ENCODE measurements around the gene DCAKD. TPM values are rescaled to one million over a fixed set of nuclear protein-coding genes. Genes with fewer than 3 reads are reported as not detected.

DCAKD gene, protein sequence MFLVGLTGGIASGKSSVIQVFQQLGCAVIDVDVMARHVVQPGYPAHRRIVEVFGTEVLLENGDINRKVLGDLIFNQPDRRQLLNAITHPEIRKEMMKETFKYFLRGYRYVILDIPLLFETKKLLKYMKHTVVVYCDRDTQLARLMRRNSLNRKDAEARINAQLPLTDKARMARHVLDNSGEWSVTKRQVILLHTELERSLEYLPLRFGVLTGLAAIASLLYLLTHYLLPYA
- 25.2 and 25.9 TPM in 2 replicates for total RNA-seq

DNA sequence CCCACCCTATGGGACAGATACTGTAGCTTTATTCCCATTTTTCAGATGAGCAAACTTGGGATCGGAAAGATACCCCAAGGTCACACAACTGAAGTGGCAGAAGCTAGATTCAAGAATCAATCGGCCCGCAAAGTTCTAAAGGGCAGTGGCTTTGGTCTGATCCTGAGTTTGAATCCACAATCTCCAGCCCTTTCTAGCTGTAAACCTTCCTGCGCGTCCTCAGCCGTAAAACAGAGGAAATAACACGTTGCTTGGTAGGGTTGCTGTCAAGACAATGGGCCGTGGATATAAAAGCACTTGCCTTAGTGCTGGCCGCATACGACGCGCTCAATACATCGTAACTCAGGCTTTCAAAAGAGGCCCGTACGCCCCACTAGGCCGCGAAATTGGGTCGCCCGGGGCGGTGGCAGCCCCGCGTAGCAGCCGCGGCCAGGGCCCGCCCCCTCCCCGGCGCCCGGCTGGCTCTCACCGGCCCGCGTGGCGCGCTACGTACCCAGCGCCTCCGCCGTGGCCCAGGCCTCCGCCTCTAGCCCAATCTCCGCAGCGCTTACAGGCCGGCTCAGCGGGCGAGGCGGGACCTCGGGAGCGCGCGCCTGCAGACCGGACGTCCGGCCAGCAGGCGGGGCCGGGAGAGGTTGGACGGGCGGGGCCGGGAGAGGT lies at the start of gene DCAKD:
DCAKD (minus strand) TSS at position 573 of the 660 bp plus-strand sequence. CDS start 16,747 bp downstream, outside the sequence.
- intact Hi-C loops (cut with micrococcal nuclease): loop anchor here (1.0 to 5.0 kb wide), 7 partner anchors 10 to 854 kb away; partner anchors contain the start of genes ATXN7L3, C1QL1, EFTUD2 and HEXIM2

DNA sequence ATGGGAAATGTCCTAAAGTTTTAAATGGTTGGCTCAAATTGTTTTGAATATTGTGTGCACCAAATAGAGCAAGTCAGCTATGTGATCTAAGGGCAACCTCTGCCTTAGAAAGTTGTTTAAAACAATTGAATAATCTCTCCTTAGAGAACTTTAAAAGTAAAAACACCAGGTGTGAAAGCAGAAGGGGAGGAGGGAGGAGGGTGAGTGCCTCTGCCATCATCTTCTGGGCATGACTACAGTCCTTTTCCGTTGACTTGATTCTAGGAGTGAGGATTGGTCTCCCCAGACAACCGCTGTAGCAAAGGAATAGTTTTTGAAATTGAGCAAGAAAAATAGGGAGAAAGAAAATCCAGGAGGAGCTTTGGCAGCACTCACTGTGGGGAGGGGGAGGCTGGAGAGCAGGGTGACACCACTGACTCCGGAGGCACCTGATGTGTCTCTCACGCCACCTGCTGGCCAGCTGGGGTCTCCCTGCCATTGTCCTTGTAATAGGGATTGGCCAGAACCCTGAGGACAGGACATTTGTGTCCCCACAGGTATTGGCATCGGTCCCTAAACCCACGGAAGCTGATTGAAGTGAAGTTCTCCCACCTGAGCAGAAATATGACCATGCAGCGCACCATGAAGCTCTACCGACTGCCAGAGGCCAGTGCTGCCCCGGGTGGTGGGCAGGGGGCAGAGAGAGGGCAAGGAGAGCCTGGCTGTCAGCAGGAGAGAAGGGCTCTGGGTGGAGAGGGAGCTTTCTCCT lies 47.6 kb upstream of the DCAKD start:
- intact Hi-C loops (cut with micrococcal nuclease): loop anchor here (1.0 to 2.0 kb wide), 6 partner anchors 34 to 324 kb away; partner anchors contain the start of genes DCAKD and PLCD3

DNA sequence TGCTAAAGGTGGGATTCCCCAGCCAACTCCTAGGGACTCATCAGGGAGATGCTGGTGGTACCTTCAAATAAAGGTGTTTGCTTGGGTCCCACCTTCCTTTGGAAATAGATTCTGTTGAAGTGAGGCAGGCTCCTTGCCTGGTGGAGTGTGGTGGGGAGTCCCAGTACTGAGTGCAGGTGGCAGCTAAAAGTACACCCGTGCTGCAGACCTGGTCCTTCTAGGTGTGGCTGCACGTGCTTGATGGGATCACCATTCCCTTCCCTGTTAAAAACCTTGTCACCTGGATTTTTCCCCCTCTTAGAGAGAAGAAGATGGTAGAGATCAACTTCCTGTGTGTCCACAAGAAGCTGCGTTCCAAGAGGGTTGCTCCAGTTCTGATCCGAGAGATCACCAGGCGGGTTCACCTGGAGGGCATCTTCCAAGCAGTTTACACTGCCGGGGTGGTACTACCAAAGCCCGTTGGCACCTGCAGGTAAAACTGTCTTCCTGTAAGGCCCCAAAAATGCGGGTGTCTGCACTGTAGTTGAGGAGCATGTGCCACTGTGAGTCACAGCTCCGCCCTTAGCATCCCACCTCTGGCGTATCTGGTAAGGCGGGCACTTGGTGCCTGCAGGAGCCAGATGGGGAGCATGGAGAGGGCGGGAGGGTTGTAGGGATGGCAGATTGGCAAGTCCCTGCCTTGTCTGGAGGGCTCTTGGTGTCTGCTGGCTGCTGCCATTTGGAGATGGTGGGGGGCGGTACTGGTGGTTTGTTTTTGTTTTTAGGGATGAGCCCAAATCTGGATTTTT lies 46.8 kb upstream of the DCAKD start:
- intact Hi-C loops (cut with micrococcal nuclease): loop anchor here (1.0 to 2.0 kb wide), 3 partner anchors 35 to 178 kb away; partner anchors contain the start of gene PLCD3

DNA sequence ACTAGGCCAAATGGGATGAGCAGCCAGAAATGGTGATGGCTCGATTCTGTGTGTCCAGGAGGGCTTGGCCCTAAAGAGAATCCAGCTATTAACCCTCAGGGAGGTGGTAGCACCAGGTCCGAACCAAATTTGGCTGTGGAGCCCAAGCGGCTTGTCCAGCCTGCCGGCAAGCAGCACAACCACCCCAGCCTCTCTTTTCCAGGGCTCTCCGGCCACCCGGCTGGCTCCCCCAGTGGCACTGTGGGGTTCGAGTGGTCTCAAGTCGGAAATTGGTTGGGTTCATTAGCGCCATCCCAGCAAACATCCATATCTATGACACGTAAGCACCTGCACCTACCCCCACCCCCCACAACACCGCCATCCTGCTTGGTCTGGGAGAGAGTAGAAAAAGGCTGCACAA lies 45.5 kb upstream of the DCAKD start:
- intact Hi-C loops (cut with micrococcal nuclease): no loop called here

DNA sequence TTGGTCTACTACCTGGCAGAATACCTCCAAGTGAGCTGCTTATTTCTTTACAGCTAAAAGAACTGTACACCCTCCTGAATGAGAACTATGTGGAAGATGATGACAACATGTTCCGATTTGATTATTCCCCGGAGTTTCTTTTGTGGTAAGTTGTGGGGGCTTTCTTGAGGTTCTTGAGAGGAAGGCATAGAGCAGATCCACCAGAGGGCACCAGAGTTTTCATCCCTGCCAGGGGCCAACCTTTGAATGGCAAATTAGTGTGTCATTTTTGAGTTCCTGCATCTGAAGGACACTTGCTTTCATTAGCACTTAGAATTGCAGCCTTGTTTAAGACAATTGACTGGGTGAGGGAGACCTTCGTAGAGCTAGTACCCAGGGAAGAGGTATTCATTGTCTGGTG lies 44.7 kb upstream of the DCAKD start:
- intact Hi-C loops (cut with micrococcal nuclease): no loop called here

DNA sequence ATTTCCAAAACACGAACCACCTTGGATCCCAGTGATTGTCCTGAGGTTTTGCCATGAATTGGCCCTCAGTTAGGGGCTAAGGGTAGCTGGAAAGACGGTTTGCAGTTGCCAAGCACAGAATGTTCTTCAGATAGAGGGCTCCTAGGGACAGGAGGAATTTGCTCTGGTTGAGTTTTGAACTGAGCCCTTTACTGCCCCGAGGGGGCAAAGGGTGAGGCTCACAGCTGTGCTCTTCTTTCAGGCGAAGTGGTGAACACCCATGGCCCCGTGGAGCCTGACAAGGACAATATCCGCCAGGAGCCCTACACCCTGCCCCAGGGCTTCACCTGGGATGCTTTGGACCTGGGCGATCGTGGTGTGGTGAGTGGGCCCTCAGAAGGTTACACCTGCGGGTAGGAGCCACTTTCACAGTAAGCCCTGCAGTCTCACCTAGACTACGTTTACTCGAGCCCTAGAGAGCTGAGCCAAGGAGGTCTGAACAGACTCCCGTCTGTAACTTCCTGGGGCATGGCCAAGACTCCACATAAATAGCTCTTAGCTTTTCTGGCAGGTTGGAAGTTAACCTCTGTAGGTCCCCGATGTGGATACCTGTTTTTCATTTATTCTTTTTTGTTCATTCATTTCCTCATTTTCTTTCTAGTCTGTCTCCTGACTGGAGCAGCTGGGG lies 42.1 kb upstream of the DCAKD start:
- intact Hi-C loops (cut with micrococcal nuclease): no loop called here

DNA sequence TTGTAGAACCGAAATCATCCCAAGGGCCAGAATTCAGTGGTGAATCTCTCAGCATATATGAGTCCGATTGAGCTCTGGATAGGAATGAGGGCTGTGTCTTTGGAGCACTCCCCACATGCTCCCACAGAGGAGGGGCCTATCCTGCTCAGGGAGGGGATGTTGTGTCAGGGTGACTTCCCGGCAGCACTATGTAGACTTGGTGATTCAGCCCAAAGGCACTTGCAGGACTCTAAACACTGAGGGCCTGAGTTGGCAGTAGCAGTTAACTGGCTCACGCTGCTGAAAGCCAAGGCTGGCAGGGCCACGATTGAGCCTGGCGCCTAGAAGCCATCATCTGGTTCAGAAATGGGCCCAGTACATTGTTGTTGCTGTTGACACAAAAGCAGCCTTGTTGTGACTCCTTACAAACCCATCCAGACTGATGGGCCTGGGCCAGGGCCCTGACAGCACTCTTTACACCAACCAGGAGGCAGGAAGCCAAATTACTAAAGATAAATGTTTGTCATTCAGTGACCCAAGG lies 41.5 kb upstream of the DCAKD start:
- intact Hi-C loops (cut with micrococcal nuclease): no loop called here

DNA sequence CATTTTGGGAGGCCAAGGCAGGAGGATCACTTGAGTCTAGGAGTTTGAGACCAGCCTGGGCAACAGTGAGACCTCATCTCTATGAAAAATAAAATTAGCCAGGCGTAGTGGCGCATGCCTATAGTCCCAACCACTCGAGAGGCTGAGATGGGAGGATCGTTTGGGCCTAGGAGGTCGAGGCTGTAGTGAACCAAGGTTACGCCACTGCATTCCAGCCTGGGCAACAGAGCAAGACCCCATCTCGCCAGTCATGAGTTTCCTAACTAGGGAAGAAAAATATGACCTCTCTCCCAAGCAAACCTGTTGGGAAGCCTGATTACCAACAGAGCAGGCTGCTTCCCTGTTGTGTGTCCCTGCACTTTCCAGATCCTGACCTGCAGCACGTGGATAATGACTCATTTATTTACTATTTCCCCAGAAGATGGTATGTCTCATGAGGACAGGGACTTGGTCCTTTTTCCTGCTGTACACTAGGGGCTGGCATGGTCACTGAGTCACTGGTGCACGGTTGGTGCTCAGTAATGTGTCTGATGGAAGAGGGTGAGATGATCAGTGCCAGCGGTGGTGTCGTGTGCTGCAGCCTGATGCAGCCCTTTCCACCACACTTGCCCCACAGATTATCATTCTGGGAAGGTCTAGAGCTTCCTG lies 40.5 kb upstream of the DCAKD start:
- intact Hi-C loops (cut with micrococcal nuclease): no loop called here

DNA sequence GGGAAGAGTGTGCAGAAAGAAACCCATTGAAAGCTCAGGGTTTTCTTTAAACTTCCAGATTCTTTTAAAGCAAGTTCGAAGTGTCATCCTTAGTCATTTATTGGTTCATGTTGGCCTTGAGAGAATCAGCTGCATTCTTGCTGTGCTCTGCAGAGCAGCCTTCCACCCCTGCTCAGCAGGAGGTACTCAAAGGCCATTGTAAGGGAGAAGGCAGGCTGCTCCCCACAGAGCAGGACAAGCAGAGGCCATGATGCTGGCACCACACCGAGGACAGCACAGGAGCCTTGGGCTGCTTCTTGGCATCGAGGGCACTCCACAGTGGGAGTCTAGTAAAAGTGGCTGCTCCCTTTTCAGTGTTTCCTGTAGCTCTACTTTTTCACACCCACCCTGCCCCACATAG lies 39.3 kb upstream of the DCAKD start:
- intact Hi-C loops (cut with micrococcal nuclease): no loop called here

DNA sequence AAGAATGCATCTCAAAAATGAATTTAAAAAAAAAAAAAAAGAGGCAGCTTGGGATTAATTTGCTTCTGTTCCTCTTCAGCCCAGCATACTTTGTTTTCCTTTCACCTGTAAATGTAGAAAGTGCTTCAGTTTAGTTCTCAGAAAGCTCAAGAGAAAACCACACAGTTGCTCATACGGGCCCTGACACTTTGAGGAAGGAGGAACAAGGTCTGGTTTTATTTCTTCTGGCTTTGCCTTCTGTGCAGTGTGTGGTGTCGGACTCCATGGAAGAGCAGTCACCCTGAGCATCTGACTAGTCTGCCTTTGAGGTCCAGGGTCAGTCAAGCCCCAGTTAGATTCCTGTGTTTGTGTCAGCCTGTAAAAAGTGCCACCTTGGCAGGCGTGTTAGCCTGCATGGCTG lies 37.3 kb upstream of the DCAKD start:
- intact Hi-C loops (cut with micrococcal nuclease): no loop called here

DNA sequence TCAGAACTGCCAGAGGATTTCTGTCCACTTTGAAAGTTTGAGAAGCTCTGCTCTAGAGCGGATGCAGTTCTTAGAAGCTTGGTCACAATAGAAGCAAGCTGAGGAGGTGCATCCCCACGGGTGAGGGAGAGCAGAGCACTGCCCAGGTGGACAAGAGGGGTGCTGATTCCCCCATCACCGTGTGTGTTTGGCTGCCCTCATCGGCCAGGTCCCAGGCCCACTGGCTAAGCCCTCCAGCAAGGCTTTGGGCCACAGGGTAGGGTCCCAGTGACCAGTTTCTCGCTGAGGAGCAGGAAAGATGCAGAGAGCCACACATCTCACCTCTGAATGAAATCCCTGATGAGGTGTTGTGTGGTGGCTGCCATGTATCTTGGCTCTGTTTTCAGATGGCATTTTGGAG lies 36.5 kb upstream of the DCAKD start:
- intact Hi-C loops (cut with micrococcal nuclease): no loop called here

DNA sequence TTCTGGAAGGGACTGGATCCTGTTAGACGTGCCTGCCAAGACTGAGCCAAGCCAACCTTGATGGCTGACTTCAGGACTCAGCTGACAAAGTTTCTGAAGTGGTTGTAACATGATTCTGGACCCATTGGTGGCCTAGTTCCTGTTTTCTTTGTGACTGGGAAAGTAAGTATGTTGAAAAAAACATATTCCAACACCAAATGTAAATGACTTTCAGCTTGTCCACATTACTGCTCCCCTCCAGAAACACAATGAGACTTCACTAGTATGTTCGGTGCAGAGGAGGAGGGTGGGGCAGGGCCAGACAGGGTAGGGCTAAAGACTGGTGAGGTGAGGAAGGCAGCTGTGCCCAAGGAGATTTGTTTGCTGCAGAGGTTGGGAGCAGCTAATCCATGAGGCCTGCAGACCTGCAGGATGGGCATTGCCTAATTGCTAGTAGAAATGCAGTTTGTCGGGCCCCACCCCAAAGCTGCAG lies 36.1 kb upstream of the DCAKD start:
- intact Hi-C loops (cut with micrococcal nuclease): no loop called here

DNA sequence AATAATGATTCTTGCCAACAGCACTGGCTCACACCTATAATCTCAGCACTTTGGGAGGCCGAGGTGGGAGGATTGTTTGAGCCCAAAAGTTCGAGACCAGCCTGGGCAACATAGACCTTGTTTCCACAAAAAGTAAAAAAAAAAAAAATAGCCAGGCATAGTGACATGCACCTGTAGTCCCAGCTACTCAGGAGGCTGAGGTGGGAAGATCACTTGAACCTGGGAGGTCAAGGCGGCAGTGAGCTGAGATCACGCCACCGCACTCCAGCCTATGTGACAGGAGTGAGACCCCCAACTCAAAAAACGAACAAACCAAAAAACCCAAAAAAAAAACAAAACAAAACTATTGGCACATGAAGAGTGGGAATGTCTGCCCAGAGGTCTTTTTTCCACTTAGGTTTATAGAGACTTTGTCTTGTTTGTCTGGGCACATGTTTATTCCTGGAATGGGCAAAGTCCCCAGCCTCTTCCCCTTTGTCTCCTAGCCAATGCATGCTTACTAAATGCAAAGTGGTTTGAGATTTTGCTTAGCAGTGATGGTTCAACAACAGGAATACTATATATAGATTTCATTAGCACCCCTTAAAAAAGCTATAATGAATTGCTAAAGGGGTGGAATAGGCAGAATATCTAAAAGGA lies 35.6 kb upstream of the DCAKD start:
- intact Hi-C loops (cut with micrococcal nuclease): no loop called here

DNA sequence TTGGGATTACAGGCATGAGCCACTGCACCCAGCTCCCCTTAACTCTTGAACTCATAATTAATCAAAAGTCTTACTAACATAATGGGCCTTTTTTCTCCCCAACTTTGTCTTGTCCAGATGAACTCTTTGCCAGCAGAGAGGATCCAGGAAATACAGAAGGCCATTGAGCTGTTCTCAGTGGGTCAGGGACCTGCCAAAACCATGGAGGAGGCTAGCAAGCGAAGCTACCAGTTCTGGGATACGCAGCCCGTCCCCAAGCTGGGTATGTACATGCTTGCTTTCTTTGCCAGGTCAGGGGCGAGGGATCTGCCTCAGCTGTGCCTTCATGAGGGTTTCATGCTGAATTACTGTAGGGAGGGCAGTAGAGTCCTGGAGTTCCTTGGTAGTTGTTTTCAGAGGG lies 35.0 kb upstream of the DCAKD start:
- intact Hi-C loops (cut with micrococcal nuclease): no loop called here

DNA sequence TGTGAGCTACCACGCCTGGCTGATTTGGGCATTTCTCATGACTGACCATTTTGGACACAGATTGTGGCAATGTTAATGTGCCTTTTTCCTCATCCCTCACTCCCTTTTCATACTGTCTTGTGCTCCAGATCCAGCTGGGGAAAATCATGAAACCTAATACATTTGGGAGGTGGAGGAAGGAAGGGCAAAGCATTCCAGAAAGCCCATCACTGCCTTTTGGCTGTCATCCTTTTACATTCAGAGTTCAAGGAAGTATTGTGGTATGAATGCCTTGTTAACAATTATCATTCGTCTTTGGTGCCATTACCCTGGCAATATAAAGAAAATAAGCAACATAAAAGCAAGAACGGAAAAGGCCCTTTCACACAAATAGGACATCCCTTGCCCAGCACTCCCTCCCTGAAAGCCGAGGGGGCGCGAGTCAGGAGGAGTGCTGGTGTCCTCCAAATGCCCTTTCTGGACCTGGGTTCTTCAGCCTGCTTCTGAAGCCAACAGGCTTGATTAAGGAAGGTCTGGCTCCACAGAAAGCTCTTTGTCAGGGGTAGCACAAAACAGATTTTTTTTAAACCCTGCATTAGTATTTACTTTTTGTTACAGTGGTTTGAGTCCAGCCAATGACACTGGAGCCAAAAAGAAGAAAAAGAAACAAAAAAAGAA lies 29.7 kb upstream of the DCAKD start:
- intact Hi-C loops (cut with micrococcal nuclease): no loop called here

DNA sequence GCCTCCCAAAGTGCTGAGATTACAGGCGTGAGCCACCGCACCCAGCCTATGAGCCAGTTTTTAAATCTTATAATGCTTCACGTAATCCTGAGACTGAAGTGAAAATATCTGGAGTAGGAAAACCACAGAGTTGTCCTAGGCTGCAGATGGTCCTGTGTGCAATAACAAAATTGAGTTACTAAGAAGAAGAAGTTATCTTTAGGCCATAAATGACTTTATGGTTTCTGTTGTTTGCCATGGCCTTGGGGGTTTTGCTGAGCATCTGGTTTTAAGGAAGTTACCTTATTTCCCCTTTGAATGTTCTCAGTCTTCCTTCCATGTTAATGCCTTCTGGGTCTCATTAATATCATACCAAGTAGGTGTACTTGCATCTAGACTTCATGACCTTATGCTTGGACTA lies 26.2 kb upstream of the DCAKD start:
- intact Hi-C loops (cut with micrococcal nuclease): no loop called here

DNA sequence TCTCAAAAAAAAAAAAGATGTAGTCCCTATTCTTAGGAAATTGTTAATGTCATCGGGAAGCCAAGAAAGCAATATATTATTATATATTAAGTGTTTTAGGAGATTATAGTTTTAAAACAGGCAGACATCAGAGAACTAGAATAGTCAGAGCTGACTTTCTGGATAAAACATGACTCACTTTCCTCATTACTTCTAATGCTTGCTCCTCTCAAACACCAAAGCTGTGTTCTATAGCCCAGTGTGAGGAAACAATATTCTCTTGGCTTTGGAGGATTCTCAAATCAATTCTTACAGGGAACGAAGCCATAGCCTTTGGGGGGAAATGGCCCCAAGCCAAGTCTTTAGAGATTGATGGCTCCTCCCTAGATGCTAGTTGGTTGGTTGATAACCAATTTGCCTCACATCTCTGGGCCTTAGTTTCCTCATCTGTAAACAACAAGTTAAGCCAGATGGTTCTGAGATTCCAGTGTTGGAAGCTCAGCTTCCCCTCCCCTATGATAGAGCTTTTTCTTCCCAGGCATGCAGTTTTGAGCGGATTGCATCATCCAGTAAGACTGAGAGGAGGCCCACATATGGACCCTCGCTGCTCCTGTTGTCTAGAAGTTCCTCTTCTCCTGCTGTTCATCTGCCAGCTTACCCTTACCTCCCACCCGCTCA lies 22.1 kb upstream of the DCAKD start:
- intact Hi-C loops (cut with micrococcal nuclease): no loop called here

DNA sequence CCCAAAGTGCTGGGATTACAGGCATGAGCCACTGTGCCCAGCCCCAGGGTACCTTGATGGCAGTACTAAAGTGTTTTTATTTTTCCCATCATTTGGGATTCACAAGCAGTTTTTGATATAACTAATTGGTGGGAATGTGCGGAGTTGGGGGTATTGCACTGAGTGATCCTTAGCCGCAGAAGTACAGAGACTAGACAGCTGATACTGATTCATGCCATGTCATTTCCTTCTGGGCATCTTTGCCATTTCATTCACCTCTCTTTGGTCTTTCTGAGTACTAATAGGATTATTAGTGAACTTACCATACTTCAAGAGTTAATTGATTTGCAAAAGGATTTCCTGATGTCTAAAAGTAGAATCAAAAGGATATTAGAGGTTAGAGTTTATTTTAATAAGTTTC lies 19.4 kb upstream of the DCAKD start:
- intact Hi-C loops (cut with micrococcal nuclease): no loop called here
